Endometrium (tissue), 2 donors: ENCODE data around the gene RANBP1.

ENCODE experiments used
- FAIRE-seq: peaks from 2 replicates; lab custom pipeline; 2012; peaks lifted over from hg19 to GRCh38; lab: Jason Lieb, UNC
- donor health status: control.
- donor health status: control.

RANBP1 gene

DNA sequence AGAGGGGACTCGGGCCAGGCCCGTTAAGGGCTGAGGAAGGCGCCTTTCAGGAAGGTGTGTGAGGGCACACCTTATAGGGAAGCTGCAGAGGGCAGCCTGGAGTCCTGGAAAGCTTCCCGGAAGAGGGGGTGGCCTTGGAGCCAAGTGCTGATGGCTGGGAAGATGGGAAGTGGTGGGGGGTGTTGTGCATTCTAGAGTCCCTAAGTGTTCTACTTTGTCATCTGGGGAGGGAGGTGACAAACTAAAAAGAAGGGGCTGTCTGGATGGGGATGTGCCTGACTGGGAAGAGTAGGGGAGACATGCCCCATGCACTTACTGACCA, 22.5 kb downstream of the RANBP1 start:
- FAIRE-seq, result no peak

DNA sequence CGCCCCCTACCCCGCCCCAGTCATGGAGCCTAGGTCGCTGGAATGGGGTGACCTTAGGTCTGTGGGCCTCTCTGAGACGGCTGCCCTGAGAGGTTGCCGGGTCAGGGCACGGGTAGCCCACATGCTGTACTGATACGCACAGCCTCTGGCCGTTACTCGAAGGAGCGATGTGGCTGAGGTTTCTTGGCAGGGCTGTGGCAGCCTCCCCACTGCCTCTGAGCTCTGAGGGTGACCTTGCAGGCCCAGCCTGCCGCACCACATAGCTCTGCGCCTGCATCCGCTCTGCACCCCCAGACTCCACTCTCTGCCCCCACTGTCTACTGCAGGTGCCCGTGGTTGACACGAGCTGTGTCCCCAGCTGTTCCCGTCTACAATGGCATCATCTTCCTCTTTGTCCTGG, 23.0 kb downstream of the RANBP1 start:
- FAIRE-seq, result no peak

DNA sequence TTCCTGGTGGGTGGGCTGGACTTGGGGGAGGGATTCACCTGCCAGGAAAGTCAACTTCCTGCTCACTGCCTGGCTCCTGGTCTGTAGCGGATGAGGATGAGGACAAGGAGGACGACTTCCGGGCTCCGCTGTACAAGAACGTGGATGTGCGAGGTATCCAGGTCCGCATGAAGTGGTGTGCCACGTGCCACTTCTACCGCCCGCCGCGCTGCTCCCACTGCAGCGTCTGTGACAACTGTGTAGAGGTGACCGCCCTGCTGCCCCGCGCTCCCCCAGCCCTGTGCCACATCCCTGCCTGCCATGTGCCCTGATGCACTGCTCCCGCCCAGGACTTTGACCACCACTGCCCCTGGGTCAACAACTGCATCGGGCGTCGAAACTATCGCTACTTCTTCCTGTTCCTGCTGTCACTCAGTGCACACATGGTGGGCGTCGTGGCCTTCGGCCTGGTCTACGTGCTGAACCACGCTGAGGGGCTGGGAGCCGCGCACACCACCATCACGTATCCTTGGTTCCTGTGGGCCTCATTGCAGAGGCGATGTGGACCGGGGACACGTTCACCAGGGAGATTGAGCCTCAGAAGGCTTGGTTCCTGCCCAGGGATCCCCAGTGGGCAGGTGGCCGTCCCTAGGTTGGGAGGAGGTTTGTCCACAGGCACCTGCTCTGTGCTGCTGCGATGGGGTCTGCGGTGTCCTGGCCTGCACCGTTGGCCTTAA, 23.6 kb downstream of the RANBP1 start:
- no peak for FAIRE-seq

DNA sequence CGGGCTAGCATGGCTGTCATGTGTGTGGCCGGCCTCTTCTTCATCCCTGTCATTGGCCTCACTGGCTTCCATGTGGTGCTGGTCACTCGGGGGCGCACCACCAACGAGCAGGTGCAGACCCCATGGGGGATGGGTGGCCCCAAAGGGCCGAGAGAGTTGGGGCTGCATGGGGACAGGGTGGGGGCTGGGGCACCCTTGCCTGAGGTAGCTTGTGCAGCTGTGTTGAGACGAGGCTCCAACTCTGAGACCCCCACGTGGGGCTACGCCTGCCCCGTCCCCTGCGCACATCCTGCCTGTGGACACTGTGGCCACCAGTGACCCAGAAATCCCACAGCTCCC, 24.2 kb downstream of the RANBP1 start:
- FAIRE-seq, result no peak

DNA sequence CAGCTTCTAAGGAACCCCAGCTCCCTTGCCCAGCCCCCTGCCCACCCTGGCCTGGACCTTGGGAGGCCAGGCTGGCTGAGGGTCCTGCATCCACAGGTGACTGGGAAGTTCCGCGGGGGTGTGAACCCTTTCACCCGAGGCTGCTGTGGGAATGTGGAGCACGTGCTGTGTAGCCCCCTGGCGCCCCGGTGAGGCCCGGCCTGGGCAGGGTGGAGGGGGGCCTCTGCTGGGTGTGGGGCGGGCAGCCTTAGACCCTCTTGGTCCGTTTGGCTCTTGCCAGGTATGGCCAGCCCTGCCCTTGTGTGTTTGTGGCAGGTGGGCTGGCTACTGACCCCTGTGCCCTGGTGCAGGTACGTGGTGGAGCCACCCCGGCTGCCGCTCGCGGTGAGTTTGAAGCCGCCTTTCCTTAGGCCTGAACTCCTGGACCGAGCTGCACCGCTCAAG, 24.6 kb downstream of the RANBP1 start:
- no peak for FAIRE-seq

DNA sequence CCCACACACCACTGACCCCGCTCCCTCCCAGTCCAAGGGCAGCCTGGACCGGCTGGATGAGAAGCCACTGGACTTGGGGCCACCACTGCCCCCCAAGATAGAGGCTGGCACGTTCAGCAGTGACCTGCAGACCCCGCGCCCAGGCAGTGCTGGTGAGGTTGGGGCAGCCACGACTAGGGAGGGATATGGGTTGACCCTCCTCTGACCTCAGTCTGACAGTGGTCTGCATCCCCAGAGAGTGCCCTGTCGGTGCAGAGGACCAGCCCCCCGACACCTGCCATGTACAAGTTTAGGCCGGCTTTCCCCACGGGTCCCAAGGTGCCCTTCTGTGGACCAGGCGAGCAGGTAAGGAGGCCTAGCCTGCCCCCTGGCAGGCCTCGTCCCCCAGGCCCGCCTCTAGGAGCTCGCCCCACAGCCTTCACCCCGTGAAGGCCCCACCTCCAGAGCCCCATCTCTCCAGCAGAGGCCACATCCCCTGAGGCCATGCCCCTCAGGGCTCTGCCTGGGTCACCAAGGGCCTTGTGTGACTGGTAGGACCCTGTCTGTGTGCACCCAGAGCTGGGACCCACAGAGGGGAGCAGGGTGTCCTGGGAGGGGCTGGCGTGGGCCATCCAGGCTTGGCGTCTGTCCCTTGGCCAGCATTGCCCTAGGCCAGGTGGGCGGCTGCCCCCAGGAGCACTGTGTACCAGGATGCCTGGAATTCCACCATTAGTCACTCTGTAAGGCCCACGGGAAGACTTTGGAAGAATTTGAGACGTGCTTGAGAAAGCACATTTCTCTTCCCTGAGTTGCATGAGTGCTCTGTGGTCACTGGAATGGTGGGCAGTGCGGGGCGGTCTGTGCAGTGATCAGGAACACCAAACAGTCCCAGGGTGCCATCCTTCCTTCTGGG, 25.5 kb downstream of the RANBP1 start:
- no peak for FAIRE-seq

DNA sequence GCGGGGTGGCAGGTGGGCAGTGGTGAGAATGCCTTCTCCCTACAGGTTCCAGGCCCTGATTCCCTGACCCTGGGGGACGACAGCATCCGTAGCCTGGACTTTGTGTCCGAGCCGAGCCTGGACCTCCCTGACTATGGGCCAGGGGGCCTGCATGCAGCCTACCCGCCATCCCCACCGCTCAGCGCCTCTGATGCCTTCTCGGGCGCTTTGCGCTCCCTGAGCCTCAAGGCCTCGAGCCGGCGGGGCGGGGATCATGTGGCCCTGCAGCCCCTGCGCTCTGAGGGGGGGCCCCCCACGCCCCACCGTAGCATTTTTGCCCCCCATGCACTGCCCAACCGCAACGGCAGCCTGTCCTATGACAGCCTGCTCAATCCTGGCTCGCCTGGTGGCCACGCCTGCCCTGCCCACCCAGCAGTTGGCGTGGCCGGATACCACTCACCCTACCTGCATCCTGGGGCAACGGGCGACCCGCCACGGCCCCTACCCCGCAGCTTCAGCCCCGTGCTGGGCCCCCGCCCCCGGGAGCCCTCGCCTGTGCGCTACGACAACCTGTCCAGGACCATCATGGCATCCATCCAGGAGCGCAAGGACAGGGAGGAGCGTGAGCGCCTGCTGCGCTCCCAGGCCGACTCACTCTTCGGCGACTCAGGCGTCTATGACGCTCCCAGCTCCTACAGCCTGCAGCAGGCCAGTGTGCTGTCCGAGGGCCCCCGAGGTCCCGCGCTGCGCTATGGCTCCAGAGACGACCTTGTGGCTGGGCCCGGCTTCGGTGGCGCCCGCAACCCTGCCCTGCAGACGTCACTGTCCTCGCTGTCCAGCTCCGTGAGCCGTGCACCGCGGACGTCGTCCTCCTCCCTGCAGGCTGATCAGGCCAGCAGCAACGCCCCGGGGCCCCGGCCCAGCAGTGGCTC, 27.1 kb downstream of the RANBP1 start:
- FAIRE-seq, result no peak

DNA sequence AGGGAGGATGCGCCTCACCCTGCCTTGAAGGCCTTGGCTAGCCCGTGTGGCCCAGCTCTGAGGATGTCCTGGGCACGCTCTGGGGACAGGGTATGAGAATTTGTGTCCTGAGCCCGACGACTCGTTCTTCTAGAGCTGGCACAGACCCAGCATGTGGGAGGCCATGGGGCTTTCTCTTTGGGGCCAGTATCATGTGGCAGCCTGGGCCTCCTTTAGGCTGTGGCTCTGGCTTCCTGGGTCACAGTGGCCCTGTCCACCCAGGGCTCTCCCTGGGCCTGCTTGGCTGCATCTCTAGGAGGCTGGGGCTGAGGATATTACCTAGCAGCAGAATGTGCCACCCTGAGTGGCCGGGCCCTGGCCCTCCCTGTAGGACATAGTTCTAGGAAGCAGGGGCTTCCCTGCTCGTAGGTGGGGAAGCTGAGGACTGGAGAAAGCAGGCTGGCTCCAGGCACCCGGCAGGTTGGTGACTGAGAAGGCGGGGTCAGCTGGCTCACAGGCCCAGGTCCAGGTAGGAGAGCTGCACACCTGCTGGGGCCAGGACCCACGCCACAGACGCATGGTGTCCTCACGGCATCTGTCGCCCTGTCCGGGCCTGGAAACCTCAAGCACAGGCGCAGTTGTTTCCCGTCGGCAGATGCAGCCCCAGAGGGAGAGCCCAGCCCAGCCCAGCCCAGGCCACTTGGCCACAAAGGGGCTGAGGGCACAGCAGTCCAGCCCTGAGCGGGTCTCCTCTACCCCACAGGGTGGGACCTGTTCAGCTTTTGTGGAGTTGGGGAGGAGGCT, 28.2 kb downstream of the RANBP1 start:
- FAIRE-seq, result no peak

DNA sequence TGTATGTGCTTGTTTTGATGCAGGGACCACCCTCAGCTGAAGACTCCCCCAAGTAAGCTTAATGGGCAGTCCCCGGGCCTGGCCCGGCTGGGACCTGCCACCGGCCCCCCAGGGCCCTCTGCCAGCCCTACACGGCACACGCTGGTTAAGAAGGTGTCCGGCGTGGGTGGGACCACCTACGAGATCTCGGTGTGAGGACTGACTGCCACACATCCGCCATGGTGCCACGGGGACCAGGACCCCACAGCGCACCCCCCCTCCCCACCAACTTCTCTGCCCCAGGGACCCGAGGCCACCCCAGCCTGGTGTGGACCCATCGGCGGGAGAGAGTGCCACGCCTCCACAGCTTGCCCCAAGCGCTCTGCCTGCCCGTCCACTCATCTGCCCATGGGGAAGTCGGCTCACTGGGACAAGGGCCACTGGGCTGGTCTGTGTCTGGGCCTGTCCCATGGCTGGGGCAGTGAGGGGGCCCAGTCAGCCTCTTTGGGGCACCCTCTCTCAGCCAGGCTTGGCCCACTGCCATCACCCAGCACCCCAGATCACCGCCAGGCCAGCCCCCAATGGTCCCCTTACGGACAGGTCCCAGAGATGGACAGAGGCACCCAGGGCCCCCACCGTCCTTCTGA, 29.4 kb downstream of the RANBP1 start:
- FAIRE-seq, result no peak

DNA sequence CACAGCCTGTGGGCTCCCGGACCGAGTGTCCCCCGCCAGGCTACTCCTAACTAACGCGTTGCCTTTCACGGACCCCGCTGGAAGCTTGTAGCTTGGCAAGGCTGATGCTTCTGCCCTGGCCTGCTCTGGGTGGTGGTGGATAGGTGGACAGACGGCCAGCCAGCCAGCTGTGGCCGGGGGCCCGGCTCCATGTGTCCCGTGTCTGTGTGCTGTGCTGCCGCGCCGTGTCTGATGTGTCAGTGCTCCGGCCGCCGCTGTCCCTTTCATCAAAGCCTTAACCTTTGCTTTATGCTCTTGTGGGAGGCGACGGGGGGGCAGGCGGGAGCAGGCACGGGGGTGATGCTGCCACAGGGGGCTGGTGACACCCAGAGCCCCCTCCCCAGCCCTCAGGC, 29.9 kb downstream of the RANBP1 start:
- FAIRE-seq, result no peak

DNA sequence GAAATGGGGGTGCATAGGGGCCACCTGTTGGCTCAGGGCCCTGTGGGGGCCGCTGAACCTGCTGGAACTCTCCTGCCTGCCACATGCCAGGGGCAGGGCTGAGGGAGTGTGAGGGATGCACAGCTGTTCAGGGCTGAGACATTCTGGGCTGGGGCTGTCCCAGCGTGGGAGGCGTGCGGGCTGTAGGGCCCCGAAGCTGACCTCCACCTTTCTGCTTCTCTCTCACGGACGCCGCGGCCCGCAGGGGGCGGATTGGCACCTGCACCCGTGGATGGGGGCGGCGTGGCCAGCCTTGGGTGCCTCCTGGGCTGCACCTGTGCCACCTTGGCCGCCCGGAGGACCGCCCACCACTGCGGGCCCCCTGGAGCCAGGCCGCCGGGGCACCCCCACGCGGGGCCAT, 30.9 kb downstream of the RANBP1 start:
- no peak for FAIRE-seq

DNA sequence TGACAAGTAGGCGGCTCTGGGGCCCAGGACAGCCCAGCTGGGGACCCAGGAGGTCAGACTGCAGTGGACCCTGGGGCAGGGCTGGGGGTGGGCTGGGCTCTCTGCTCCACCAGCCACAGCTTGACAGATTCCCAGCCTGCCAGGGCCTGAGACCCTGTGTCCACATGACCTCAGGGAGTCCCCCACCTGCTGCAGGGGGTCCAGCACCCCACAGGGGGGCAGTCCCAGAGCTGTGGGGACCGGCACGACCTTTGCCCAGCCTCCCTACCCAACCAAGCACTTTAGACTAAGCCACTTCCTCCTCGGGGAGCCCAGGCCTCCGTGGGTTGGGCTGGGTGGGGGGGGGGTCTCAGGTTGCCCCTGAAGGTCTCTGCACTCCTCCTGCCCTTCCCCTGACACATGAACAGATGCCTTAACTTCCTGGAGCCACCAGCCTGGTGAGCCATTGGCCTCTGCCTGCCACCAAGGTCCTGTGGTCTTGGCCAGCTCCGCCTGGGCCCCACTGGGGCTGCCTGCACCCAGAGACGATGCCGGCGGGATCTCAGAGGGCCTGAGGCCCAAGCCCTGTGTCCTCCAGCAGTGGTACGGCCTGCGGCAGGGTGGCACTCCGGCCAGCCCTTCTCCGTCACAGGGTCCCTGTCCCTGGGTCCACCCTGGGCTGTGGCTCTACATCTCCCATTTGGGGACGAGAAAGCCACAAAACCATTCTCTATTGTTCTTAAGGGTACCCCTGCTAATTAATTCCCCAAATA, 31.5 kb downstream of the RANBP1 start:
- FAIRE-seq, result no peak

DNA sequence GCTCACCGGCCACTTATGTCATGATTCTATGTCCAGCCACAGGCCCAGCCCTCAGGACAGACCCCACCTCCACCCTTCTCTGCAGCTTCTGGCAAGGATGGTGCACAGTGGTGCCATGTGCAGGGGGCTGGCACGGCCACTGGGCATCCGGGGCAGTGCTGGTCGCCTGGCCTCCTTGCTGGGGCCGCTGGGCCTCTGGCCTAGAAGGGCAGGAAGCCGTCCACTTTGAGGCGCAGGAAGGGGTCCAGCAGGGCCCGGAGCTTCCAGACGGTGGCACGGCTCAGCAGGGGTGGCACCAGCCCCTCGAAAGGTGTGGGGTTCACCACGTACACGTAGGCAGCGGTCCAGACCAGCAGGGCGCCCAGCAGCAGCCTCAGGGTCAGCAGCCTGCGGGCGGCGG, 32.5 kb downstream of the RANBP1 start:
- no peak for FAIRE-seq

DNA sequence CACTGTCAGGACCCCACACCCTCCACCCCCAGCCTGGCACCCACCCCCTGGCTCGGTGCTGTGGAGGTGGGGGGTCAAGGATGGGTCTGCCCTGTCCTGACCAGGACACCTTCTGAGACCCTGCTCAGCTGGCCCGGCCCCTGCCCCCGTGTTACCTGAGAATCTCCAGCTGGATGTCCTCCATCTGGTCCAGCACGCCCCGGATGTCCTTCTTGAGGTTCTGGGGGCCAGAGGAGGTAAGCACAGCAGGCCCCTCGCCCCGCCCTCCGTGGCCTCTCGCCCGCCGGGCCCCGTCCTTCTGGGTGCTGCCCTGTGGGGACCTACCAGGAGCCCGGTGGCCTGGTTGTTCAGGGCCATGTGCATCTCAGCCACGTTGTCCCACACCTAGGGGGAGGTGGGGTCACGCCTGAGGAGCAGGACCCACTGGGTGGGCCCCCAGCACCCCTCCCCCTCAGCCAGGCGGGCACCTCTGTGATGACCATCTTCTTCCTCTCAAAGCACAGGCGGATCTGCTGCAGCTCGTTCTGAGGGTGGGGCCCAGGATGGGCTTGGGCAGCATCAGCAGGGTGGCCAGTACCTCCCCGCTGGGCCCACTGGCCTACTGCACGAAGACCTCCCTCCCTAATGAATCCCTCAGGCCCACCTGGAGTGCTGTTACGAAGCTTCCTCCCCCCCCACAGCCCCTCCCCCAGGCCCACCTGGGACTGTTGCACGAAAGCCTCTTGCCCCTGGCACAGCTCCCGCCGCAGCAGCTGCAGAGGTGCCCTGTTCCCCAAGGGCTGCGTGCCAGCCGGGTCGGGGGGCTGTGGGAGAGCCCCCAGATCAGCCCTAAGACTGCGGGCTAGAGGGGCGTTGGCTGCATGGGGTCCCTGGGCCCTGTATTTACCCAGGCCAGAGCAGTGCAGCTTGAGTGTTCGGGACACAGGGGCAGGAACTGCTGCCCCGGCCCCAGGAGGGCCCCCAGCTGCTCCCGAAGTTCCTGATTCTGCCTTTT, 33.6 kb downstream of the RANBP1 start:
- no peak for FAIRE-seq

DNA sequence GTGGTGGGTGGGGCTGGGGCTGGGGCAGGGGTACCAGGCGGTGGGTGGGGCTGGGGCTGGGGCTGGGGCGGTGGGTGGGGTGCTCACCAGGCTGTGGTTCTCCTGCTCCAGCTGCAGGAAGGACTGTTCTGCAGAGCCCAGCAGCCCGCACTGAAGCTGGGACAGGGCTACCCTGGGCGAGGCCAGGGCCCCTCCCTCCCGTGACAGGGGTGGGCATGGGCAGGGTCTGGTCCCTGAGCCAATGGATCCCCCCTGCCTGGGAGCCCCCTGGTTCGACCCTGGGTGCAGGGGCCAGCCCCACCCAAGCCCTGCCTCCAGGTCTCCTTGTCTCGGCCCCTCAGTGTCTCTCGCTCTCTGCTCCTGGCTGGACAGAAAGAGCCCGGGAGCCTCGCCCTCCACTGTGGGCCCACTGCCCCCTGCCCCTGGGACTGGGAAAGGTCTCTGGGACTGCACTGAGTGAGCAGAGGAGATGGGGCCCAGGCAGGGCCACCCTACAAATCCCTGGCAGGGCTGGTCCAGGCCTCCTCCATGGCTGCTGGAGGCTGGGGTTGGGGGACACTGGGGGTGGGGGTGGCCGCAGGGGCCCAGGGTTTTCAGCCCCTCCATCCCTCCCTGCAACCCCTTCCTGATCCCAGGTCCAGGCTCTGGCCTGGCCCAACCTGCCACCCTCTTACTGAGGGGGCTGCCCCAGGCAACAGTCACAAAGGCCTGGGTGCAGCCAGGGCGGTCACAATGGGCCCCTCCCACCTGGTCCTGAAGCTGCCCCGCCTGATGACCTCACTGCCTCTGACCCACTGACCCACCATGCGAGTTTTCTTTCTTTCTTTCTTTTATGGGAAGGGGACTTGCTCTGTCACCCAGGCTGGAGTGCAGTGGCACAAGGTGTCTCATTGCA, 34.7 kb downstream of the RANBP1 start, which contains the start of gene CCDC188:
TSS of gene CCDC188 (minus strand) at position 675 of the 895 bp plus-strand sequence. CDS start at position 606, 69 bp downstream.
- no peak for FAIRE-seq

DNA sequence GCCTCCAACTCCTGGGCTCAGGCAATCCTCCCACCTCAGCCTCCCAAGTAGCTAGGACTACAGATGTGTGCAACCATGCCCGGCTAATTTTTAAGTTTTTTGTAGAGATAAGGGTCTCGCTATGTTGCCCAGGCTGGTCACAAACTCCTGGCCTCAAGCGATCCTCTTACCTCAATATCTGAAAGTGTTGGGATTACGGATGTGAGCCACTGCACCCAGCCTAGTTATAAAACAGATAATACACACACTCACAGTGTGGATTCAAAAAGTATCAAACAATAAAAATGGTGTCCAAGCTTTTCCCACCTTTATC, 35.3 kb downstream of the RANBP1 start:
- no peak for FAIRE-seq

DNA sequence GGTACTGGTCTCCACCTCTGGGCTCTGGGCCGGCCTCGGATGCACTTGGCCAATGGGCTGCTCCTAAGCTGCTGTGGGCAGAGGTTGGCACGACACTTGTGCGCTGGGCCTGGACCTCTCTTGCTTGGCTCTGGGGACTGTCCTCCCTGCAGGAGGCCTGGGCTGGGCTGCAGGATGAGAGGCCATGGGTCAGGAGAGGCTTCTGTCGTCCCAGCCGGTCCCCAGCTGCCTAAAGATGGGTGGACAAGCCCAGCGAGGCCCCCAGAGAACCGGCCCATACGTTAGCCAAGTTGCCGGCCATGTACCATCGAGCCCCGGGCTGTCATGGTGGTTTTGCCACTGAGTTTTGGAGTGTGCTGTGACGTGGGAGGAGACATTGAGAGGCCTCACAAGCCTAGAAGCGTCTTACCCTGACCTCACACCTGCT, 36.6 kb downstream of the RANBP1 start:
- FAIRE-seq, result no peak

DNA sequence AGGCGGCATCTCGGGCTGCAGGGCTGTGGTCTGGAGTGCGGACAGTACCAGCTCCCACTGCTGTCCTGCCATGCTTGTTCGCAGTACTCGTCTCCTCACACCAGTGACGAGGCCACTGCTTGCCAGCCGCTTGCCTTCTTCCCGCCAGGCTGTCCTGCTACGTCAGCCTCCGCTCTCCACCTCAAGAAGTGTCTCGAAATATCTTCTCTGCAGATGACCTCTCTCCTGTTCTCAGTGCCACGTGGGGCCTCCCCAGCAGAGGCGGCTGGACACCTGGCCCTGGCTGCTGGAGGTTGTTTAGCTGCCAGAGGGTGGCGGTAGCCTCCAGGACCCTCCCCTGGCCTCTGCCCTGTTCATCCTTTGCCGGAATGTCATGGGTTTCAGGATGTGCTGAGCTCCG, 38.0 kb downstream of the RANBP1 start:
- FAIRE-seq, result no peak
